Measurements from ENCODE around the gene SLC34A2. TPM values are rescaled to one million over a fixed set of nuclear protein-coding genes. Genes with fewer than 3 reads are reported as not detected.
"Not testable (repeated sequence)": the region's sequence is repeated elsewhere in the genome, so short reads cannot be mapped to it uniquely, and the experiment has no call there.

SLC34A2 gene
- total and polyA plus RNA-seq, 10 of the 15 experiments (the other 5 are each of a cell fraction or from before 2014, with no cell fraction given): 0.08 to 0.59 TPM; not detected in 8

GRCh38 chr4:25609976-25610375, 45.7 kb upstream of the SLC34A2 start:
- ChIA-PET CTCF (no interaction called here), POLR2A (no interaction called here), RAD21 (ENCODE audit: unreplicated experiment) (no interaction called here), SMC1A (ENCODE audit: uncharacterized antibody, unreplicated experiment) (no interaction called here)
- Histone ChIP-seq H3K9ac (ENCODE audit: control insufficient read depth, insufficient read depth, low read length) (no peak overlapping the region), H3K4me2 (ENCODE audit: control insufficient read depth, insufficient read depth) (no peak overlapping the region), H3K27ac (ENCODE audit: control insufficient read depth, insufficient read depth) (no peak overlapping the region), H3K36me3 (ENCODE audit: control insufficient read depth in 2 of 2, insufficient read depth in 2 of 2, low read length in 1 of 2) (no peaks in the 10 kb centered on the region), H3K4me1 (ENCODE audit: control insufficient read depth, insufficient read depth, low read length) (no peaks in the 10 kb centered on the region), H3K9me3 (replicated peaks; ENCODE audit: control insufficient read depth, insufficient read depth, low read length) (no peaks in the 10 kb centered on the region), H4K20me1 (ENCODE audit: control insufficient read depth, insufficient read depth) (no peaks in the 10 kb centered on the region), H3K27me3 (replicated peaks in 1 of 2; ENCODE audit: control insufficient read depth in 2 of 2, insufficient read depth in 2 of 2, low read length in 1 of 2) (no peaks in the 10 kb centered on the region), H3K4me3 (no peak overlapping the region), H3K79me2 (ENCODE audit: control insufficient read depth, insufficient read depth, low read length) (no peaks in the 10 kb centered on the region), H2AFZ (ENCODE audit: control insufficient read depth, low read depth, low read length) (no peak overlapping the region)
- DNase-seq (ENCODE audit: low read depth, low spot score) (no peak), FAIRE-seq (no peak), ATAC-seq (no peak)
- no TSS peak for BruUV-seq (replicated peaks)
- in situ Hi-C loops (cut with MboI) (no loop called here), intact Hi-C loops (cut with micrococcal nuclease; ENCODE audit: unreplicated experiment) (no loop called here)
- TF ChIP-seq HDAC2 (IDR thresholded peaks at IDR 0.05) (no peak), ZNF274 (IDR thresholded peaks at IDR 0.05; ENCODE audit: insufficient read depth, insufficient read length) (no peak), RCOR1 (conservative IDR thresholded peaks at IDR 0.05; ENCODE audit: low read depth, low read length) (no peak), EZH2 (IDR thresholded peaks at IDR 0.05; ENCODE audit: borderline replicate concordance, control insufficient read depth, low read depth, low read length) (no peak), USF1 (IDR thresholded peaks at IDR 0.05; ENCODE audit: borderline replicate concordance, extremely low read length, insufficient read depth, low read depth, low read length) (no peak), USF2 (IDR thresholded peaks at IDR 0.05; ENCODE audit: borderline replicate concordance, low read depth, low read length) (no peak), KAT2A (conservative IDR thresholded peaks at IDR 0.05; ENCODE audit: control insufficient read depth, low read depth, low read length) (no peak), YBX1 (IDR thresholded peaks at IDR 0.05) (no peak)
- TF ChIP-seq, protein P1, sequence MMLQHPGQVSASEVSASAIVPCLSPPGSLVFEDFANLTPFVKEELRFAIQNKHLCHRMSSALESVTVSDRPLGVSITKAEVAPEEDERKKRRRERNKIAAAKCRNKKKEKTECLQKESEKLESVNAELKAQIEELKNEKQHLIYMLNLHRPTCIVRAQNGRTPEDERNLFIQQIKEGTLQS (IDR thresholded peaks at IDR 0.05; ENCODE audit: borderline replicate concordance, extremely low read depth, low read depth, low read length): no peak
- WGBS (ENCODE audit: insufficient coverage, insufficient replicate concordance, low lambda C conversion rate, missing lambda C conversion rate): 49% methylated on average over 5 of the region's 5 CpGs

- H3K4me2 ChIP-seq (ENCODE audit: control insufficient read depth, insufficient read depth); FAIRE-seq; SMC1A ChIA-PET (ENCODE audit: uncharacterized antibody, unreplicated experiment); H2AFZ ChIP-seq (ENCODE audit: control insufficient read depth, low read depth, low read length); CTCF ChIA-PET; H3K27ac ChIP-seq (ENCODE audit: control insufficient read depth, insufficient read depth); DNase-seq (ENCODE audit: low read depth, low spot score); BruUV-seq (replicated peaks); POLR2A ChIA-PET; H3K4me1 ChIP-seq (ENCODE audit: control insufficient read depth, insufficient read depth, low read length); H3K79me2 ChIP-seq (ENCODE audit: control insufficient read depth, insufficient read depth, low read length); intact Hi-C loops (cut with micrococcal nuclease; ENCODE audit: unreplicated experiment); H4K20me1 ChIP-seq (ENCODE audit: control insufficient read depth, insufficient read depth); RAD21 ChIA-PET (ENCODE audit: unreplicated experiment); H3K36me3 ChIP-seq (ENCODE audit: control insufficient read depth in 2 of 2, insufficient read depth in 2 of 2, low read length in 1 of 2); H3K27me3 ChIP-seq (replicated peaks in 1 of 2; ENCODE audit: control insufficient read depth in 2 of 2, insufficient read depth in 2 of 2, low read length in 1 of 2); H3K9me3 ChIP-seq (replicated peaks; ENCODE audit: control insufficient read depth, insufficient read depth, low read length); in situ Hi-C loops (cut with MboI); H3K4me3 ChIP-seq; ATAC-seq; H3K9ac ChIP-seq (ENCODE audit: control insufficient read depth, insufficient read depth, low read length): not testable (repeated sequence)
- 52% methylated on average over 8 of the region's 9 CpGs for whole genome bisulfite sequencing (ENCODE audit: insufficient coverage, insufficient replicate concordance, low lambda C conversion rate, missing lambda C conversion rate)
Measured at GRCh38 chr4:25613613-25614012, 42.0 kb upstream of the SLC34A2 start.
